GM12892 (cell line): ENCODE results near the gene PRELID2.

Source experiments
- POLR2A ChIP-seq: IDR thresholded peaks from 2 replicates; pipeline ENCODE4 v1.6.1; 2011; ENCODE audit warnings: low read depth, low read length, control low read depth
- POLR2AphosphoS5 ChIP-seq: IDR thresholded peaks from 2 replicates; pipeline ENCODE4 v1.6.1; 2011; ENCODE audit warnings: low read depth, low read length, control low read depth
- TAF1 ChIP-seq: IDR thresholded peaks from 2 replicates; pipeline ENCODE4 v1.6.1; 2011; ENCODE audit warnings: low read depth, mild to moderate bottlenecking, control low read depth, low read length, borderline replicate concordance

- TF ChIP-seq POLR2A (no peak), POLR2AphosphoS5 (no peak), TAF1 (no peak)
Measured at GRCh38 chr5:145718956-145719355, 116.2 kb downstream of the PRELID2 start.
